OCI-LY7 (cell line): ENCODE results near the gene TEX2. TPM values are rescaled to one million over a fixed set of nuclear protein-coding genes. Genes with fewer than 3 reads are reported as not detected.

ENCODE experiments used
- BruUV-seq: library from RNA; stranded (reverse); fragments of 400-500 nt; replicated peaks from 2 replicates; lab custom pipeline; 2021; lab: Mats Ljungman, UMichigan
- CTCF ChIA-PET: fragments of 300-600 bp; sonication (Branson Sonifier 250); formaldehyde crosslinking; loops from one replicate; lab custom pipeline; 2022; ENCODE audit warnings: antibody characterized with exemption; ENCODE audit not compliant: unreplicated experiment; lab: Charles Lee
- POLR2A ChIA-PET: fragments of 300-600 bp; sonication (Branson Sonifier 250); formaldehyde crosslinking; loops from one replicate; lab custom pipeline; 2022; ENCODE audit warnings: antibody characterized with exemption; lab: Charles Lee
- DNase-seq: peaks from one replicate; pipeline ENCODE4 v3.0.0-alpha.2; 2015; ENCODE audit warnings: low spot score
- H2AFZ ChIP-seq: fragments of 200-600 bp; sonication (generic), shearing (Covaris generic); 2 replicates; pipeline ENCODE4 v1.6.1; 2014; ENCODE audit warnings: mild to moderate bottlenecking, antibody characterized with exemption, low read length, moderate library complexity
- H3K27ac ChIP-seq: fragments of 200-600 bp; sonication (generic); 2 replicates; pipeline ENCODE4 v1.5.1; 2014; ENCODE audit warnings: mixed run types, low read depth, mild to moderate bottlenecking, moderate library complexity, low read length, inconsistent platforms; ENCODE audit not compliant: poor library complexity, severe bottlenecking
- H3K36me3 ChIP-seq: fragments of 200-600 bp; sonication (generic); 2 replicates; pipeline ENCODE4 v1.6.1; 2014; ENCODE audit warnings: mild to moderate bottlenecking, antibody characterized with exemption, low read length, moderate library complexity, mixed read lengths; ENCODE audit not compliant: insufficient read depth
- H3K4me1 ChIP-seq: fragments of 200-600 bp; sonication (generic); 2 replicates; pipeline ENCODE4 v1.5.1; 2014; ENCODE audit warnings: mild to moderate bottlenecking, low read length; ENCODE audit not compliant: insufficient read depth, poor library complexity, severe bottlenecking
- H3K4me2 ChIP-seq: fragments of 200-600 bp; sonication (generic); 2 replicates; pipeline ENCODE4 v1.6.1; 2014; ENCODE audit warnings: mild to moderate bottlenecking, low read length
- H3K4me3 ChIP-seq: fragments of 200-600 bp; sonication (generic); 2 replicates; pipeline ENCODE4 v1.5.1; 2014; ENCODE audit warnings: mild to moderate bottlenecking, low read depth, low read length; ENCODE audit not compliant: poor library complexity, severe bottlenecking
- H3K79me2 ChIP-seq: fragments of 200-600 bp; sonication (generic); 2 replicates; pipeline ENCODE4 v1.6.1; 2016; ENCODE audit warnings: low read depth, mild to moderate bottlenecking, low read length, moderate library complexity, mixed read lengths; ENCODE audit not compliant: insufficient read depth
- H3K9me2 ChIP-seq: fragments of 200-600 bp; sonication (generic); 2 replicates; pipeline ENCODE4 v1.6.1; 2016; ENCODE audit warnings: mild to moderate bottlenecking, low read length, mixed read lengths; ENCODE audit not compliant: insufficient read depth
- H3K9me3 ChIP-seq: fragments of 200-600 bp; sonication (generic); 2 replicates; pipeline ENCODE4 v1.6.1; 2014; ENCODE audit warnings: mild to moderate bottlenecking, mixed run types, low read length, mixed read lengths
- H4K20me1 ChIP-seq: fragments of 200-600 bp; sonication (generic); 2 replicates; pipeline ENCODE4 v1.6.1; 2014; ENCODE audit warnings: mild to moderate bottlenecking, antibody characterized with exemption, low read length, moderate library complexity, mixed read lengths; ENCODE audit not compliant: insufficient read depth
- CTCF ChIP-seq: fragments of 200-600 bp; sonication (generic); conservative IDR thresholded peaks from 2 replicates; pipeline ENCODE4 v1.5.1; 2014; ENCODE audit warnings: mild to moderate bottlenecking, antibody characterized with exemption, low read length, moderate library complexity, mixed read lengths
- EZH2phosphoT487 ChIP-seq: fragments of 200-600 bp; sonication (generic); IDR thresholded peaks from 2 replicates; pipeline ENCODE4 v1.6.1; 2018; ENCODE audit warnings: low read depth, borderline replicate concordance, mild to moderate bottlenecking, mixed run types, antibody characterized with exemption, low read length, moderate library complexity, mixed read lengths
- intact Hi-C: fragments of 100-400 bp; cut with micrococcal nuclease; formaldehyde crosslinking; loops from one replicate; pipeline ENCODE4 v1.10.0; 2022; ENCODE audit not compliant: unreplicated experiment
- total RNA-seq, 2 experiments: library from RNA; depleted of rRNA in 1 of 2; stranded (reverse); fragments of >200 nt in 1 of 2; shearing (Covaris generic) in 1 of 2; gene quantifications; 2 replicates each; pipeline ENCODE4 v1.2.3, GENCODE V29; 2014 to 2022

TEX2 gene
- total RNA-seq, 2 experiments from 2014 or later: 7.4 to 12.4 TPM

DNA sequence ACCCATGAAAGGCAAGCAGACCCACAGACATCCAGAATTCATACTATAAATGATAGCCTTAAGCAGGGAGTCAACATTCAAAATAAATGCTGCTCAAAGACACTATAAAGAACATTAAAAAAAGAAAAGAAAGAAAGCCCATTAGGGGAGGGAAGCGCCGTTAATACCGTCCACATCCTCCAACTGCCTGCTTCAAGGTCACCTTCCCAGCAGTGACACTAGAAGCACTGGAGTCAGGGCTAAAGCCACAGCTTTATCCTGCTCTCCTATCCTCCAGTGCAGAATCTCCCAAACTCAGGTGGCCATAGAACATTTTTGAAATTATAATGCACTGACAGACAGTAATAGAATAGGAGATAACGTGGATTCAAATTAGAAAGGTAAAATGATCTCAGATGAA is 59.4 kb downstream of the TEX2 start:
- no peak overlapping the region for H2AFZ ChIP-seq
- no peak for TF ChIP-seq EZH2phosphoT487
- TF ChIP-seq CTCF: no peak
- no peak overlapping the region for H3K4me2 ChIP-seq
- no peak overlapping the region for H3K4me3 ChIP-seq
- ChIA-PET POLR2A (no interaction called here), CTCF (no interaction called here)
- BruUV-seq: no TSS peak
- no peaks in the 10 kb centered on the region for H3K36me3 ChIP-seq
- no peaks in the 10 kb centered on the region for H3K9me2 ChIP-seq
- intact Hi-C loops: no loop called here
- no peak overlapping the region for H3K27ac ChIP-seq
- H3K79me2 ChIP-seq: no peaks in the 10 kb centered on the region
- H4K20me1 ChIP-seq: no peaks in the 10 kb centered on the region; the same call in 1 of the 2 replicates
- peaks cover 7% of the 10 kb centered on the region for H3K4me1 ChIP-seq
- no peak for DNase-seq
- no peaks in the 10 kb centered on the region for H3K9me3 ChIP-seq

GRCh38 chr17:64202683-64203344 is 60.2 kb downstream of the TEX2 start:
- H3K27ac ChIP-seq: no peak overlapping the region
- CTCF ChIA-PET: interaction anchor here (1.1 kb wide), 1 partner anchor 95 kb away, joined by 3 read pairs; no protein-coding TSS in a partner anchor
- no TSS peak for BruUV-seq
- no peak for DNase-seq
- H3K36me3 ChIP-seq: no peaks in the 10 kb centered on the region
- no peaks in the 10 kb centered on the region; the same call in 1 of the 2 replicates for H4K20me1 ChIP-seq
- TF ChIP-seq CTCF (no peak), EZH2phosphoT487 (no peak)
- POLR2A ChIA-PET: no interaction called here
- no peak overlapping the region for H2AFZ ChIP-seq
- H3K4me3 ChIP-seq: no peak overlapping the region
- no peaks in the 10 kb centered on the region for H3K9me2 ChIP-seq
- H3K79me2 ChIP-seq: no peaks in the 10 kb centered on the region
- peaks cover 7% of the 10 kb centered on the region for H3K4me1 ChIP-seq
- no peak overlapping the region for H3K4me2 ChIP-seq
- H3K9me3 ChIP-seq: no peaks in the 10 kb centered on the region
- intact Hi-C loops: no loop called here
